ENCODE measurements around the gene SNAPC2.

SNAPC2 gene

GRCh38 chr19:7962644-7963268 is 42.6 kb downstream of the SNAPC2 start:
- Histone ChIP-seq H3K14ac (ENCODE audit: low read length in 2 of 2) (no peak overlapping the region), H3K27me3 (ENCODE audit: control insufficient read depth in 1 of 2, insufficient read depth in 1 of 2, low read length in 2 of 2) (no peaks in the 10 kb centered on the region), H2BK12ac (ENCODE audit: low read length in 2 of 2) (no peak overlapping the region), H2BK120ac (ENCODE audit: low read depth, low read length) (no peak overlapping the region), H3K18ac (ENCODE audit: low read depth in 1 of 2, low read length in 2 of 2) (no peak overlapping the region), H3K9me3 (ENCODE audit: control insufficient read depth, low read length) (no peaks in the 10 kb centered on the region), H2BK15ac (ENCODE audit: low read depth, poor library complexity, severe bottlenecking) (no peak overlapping the region), H3K23ac (ENCODE audit: low read length in 2 of 2) (no peak overlapping the region), H4K8ac (ENCODE audit: low read length) (no peak overlapping the region), H2AFZ (ENCODE audit: low read depth, low read length) (no peak overlapping the region), H2AK5ac (ENCODE audit: low read length, severe bottlenecking) (no peak overlapping the region), H3K4me2 (ENCODE audit: low read length, poor library complexity, severe bottlenecking) (no peak overlapping the region), H3K4me1 (ENCODE audit: control insufficient read depth, insufficient read depth, low read depth, low read length) (peaks cover 11% of the 10 kb centered on the region), H3K9ac (ENCODE audit: low read length) (no peak overlapping the region), H3K4ac (ENCODE audit: low read depth in 1 of 2, low read length in 2 of 2) (no peak overlapping the region), H3K27ac (ENCODE audit: low read length, poor library complexity, severe bottlenecking) (peak overlapping the region; percentile 17), H3K36me3 (ENCODE audit: control insufficient read depth in 1 of 2, insufficient read depth in 2 of 2, low read depth in 1 of 2, low read length in 2 of 2) (peaks cover 62 to 87% of the 10 kb centered on the region in 2 experiments), H3K4me3 (ENCODE audit: insufficient read depth in 1 of 2, low read depth in 1 of 2, low read length in 2 of 2) (no peak overlapping the region), H4K91ac (ENCODE audit: low read length) (no peak overlapping the region), H2BK5ac (ENCODE audit: low read depth, low read length, poor library complexity, severe bottlenecking) (no peak overlapping the region), H3K79me1 (replicated peaks; ENCODE audit: low read length, poor library complexity, severe bottlenecking) (peaks cover 50% of the 10 kb centered on the region)
- no peak for DNase-seq
- 97% methylated on average over 19 of the region's 22 CpGs for WGBS

GRCh38 chr19:7963566-7963965 is 43.4 kb downstream of the SNAPC2 start:
- H3K9me3 ChIP-seq (ENCODE audit: control insufficient read depth, low read length), result no peaks in the 10 kb centered on the region
- H4K8ac ChIP-seq (ENCODE audit: low read length), result no peak overlapping the region
- H3K23ac ChIP-seq (ENCODE audit: low read length in 2 of 2), result no peak overlapping the region
- H4K91ac ChIP-seq (ENCODE audit: low read length), result no peak overlapping the region
- no peak overlapping the region for H3K9ac ChIP-seq (ENCODE audit: low read length)
- no peak overlapping the region for H2BK5ac ChIP-seq (ENCODE audit: low read depth, low read length, poor library complexity, severe bottlenecking)
- H2AFZ ChIP-seq (ENCODE audit: low read depth, low read length), result no peak overlapping the region
- H3K4me2 ChIP-seq (ENCODE audit: low read length, poor library complexity, severe bottlenecking), result no peak overlapping the region
- no peak overlapping the region for H3K14ac ChIP-seq (ENCODE audit: low read length in 2 of 2)
- no peak overlapping the region for H3K18ac ChIP-seq (ENCODE audit: low read depth in 1 of 2, low read length in 2 of 2)
- peaks cover 11% of the 10 kb centered on the region for H3K4me1 ChIP-seq (ENCODE audit: control insufficient read depth, insufficient read depth, low read depth, low read length)
- over 99% methylated on average over 25 of the region's 25 CpGs for WGBS
- no peak overlapping the region for H3K27ac ChIP-seq (ENCODE audit: low read length, poor library complexity, severe bottlenecking)
- H2AK5ac ChIP-seq (ENCODE audit: low read length, severe bottlenecking), result no peak overlapping the region
- H3K4me3 ChIP-seq (ENCODE audit: insufficient read depth in 1 of 2, low read depth in 1 of 2, low read length in 2 of 2), result no peak overlapping the region
- no peaks in the 10 kb centered on the region for H3K27me3 ChIP-seq (ENCODE audit: control insufficient read depth in 1 of 2, insufficient read depth in 1 of 2, low read length in 2 of 2)
- H3K4ac ChIP-seq (ENCODE audit: low read depth in 1 of 2, low read length in 2 of 2), result no peak overlapping the region
- H3K36me3 ChIP-seq (ENCODE audit: control insufficient read depth in 1 of 2, insufficient read depth in 2 of 2, low read depth in 1 of 2, low read length in 2 of 2), result peaks cover 63 to 91% of the 10 kb centered on the region in 2 experiments
- no peak overlapping the region for H2BK12ac ChIP-seq (ENCODE audit: low read length in 2 of 2)
- no peak for DNase-seq
- no peak overlapping the region for H2BK120ac ChIP-seq (ENCODE audit: low read depth, low read length)
- H2BK15ac ChIP-seq (ENCODE audit: low read depth, poor library complexity, severe bottlenecking), result no peak overlapping the region
- H3K79me1 ChIP-seq (replicated peaks; ENCODE audit: low read length, poor library complexity, severe bottlenecking), result peaks cover 53% of the 10 kb centered on the region

GRCh38 chr19:7965259-7965841 is 45.2 kb downstream of the SNAPC2 start:
- DNase-seq, result no peak
- no peak overlapping the region for H3K9ac ChIP-seq (ENCODE audit: low read length)
- no peak overlapping the region for H2BK120ac ChIP-seq (ENCODE audit: low read depth, low read length)
- WGBS, result 94% methylated on average over 12 of the region's 12 CpGs
- H2AFZ ChIP-seq (ENCODE audit: low read depth, low read length), result no peak overlapping the region
- no peak overlapping the region for H3K23ac ChIP-seq (ENCODE audit: low read length in 2 of 2)
- H3K79me1 ChIP-seq (replicated peaks; ENCODE audit: low read length, poor library complexity, severe bottlenecking), result peaks cover 54% of the 10 kb centered on the region
- peaks cover 11% of the 10 kb centered on the region for H3K4me1 ChIP-seq (ENCODE audit: control insufficient read depth, insufficient read depth, low read depth, low read length)
- H2BK12ac ChIP-seq (ENCODE audit: low read length in 2 of 2), result no peak overlapping the region
- H3K18ac ChIP-seq (ENCODE audit: low read depth in 1 of 2, low read length in 2 of 2), result no peak overlapping the region
- H3K14ac ChIP-seq (ENCODE audit: low read length in 2 of 2), result no peak overlapping the region
- H3K9me3 ChIP-seq (ENCODE audit: control insufficient read depth, low read length), result no peaks in the 10 kb centered on the region
- H3K27me3 ChIP-seq (ENCODE audit: control insufficient read depth in 1 of 2, insufficient read depth in 1 of 2, low read length in 2 of 2), result no peaks in the 10 kb centered on the region
- H3K4me2 ChIP-seq (ENCODE audit: low read length, poor library complexity, severe bottlenecking), result no peak overlapping the region
- H2AK5ac ChIP-seq (ENCODE audit: low read length, severe bottlenecking), result no peak overlapping the region
- no peak overlapping the region for H2BK5ac ChIP-seq (ENCODE audit: low read depth, low read length, poor library complexity, severe bottlenecking)
- H2BK15ac ChIP-seq (ENCODE audit: low read depth, poor library complexity, severe bottlenecking), result no peak overlapping the region
- no peak overlapping the region for H3K4me3 ChIP-seq (ENCODE audit: insufficient read depth in 1 of 2, low read depth in 1 of 2, low read length in 2 of 2)
- no peak overlapping the region for H3K4ac ChIP-seq (ENCODE audit: low read depth in 1 of 2, low read length in 2 of 2)
- H3K27ac ChIP-seq (ENCODE audit: low read length, poor library complexity, severe bottlenecking), result no peak overlapping the region
- peaks cover 69 to 89% of the 10 kb centered on the region in 2 experiments for H3K36me3 ChIP-seq (ENCODE audit: control insufficient read depth in 1 of 2, insufficient read depth in 2 of 2, low read depth in 1 of 2, low read length in 2 of 2)
- no peak overlapping the region for H4K91ac ChIP-seq (ENCODE audit: low read length)
- no peak overlapping the region for H4K8ac ChIP-seq (ENCODE audit: low read length)

- Histone ChIP-seq H3K18ac (ENCODE audit: low read depth in 1 of 2, low read length in 2 of 2) (no peak overlapping the region), H3K4me3 (ENCODE audit: insufficient read depth in 1 of 2, low read depth in 1 of 2, low read length in 2 of 2) (no peak overlapping the region), H3K36me3 (ENCODE audit: control insufficient read depth in 1 of 2, insufficient read depth in 2 of 2, low read depth in 1 of 2, low read length in 2 of 2) (peaks cover 71 to 85% of the 10 kb centered on the region in 2 experiments), H4K91ac (ENCODE audit: low read length) (no peak overlapping the region), H3K9ac (ENCODE audit: low read length) (no peak overlapping the region), H3K27me3 (ENCODE audit: control insufficient read depth in 1 of 2, insufficient read depth in 1 of 2, low read length in 2 of 2) (no peaks in the 10 kb centered on the region), H3K27ac (ENCODE audit: low read length, poor library complexity, severe bottlenecking) (no peak overlapping the region), H2AK5ac (ENCODE audit: low read length, severe bottlenecking) (no peak overlapping the region), H3K14ac (ENCODE audit: low read length in 2 of 2) (no peak overlapping the region), H3K9me3 (ENCODE audit: control insufficient read depth, low read length) (no peaks in the 10 kb centered on the region), H3K79me1 (replicated peaks; ENCODE audit: low read length, poor library complexity, severe bottlenecking) (peaks cover 57% of the 10 kb centered on the region), H2BK5ac (ENCODE audit: low read depth, low read length, poor library complexity, severe bottlenecking) (no peak overlapping the region), H3K23ac (ENCODE audit: low read length in 2 of 2) (no peak overlapping the region), H2BK12ac (ENCODE audit: low read length in 2 of 2) (no peak overlapping the region), H3K4ac (ENCODE audit: low read depth in 1 of 2, low read length in 2 of 2) (no peak overlapping the region), H2AFZ (ENCODE audit: low read depth, low read length) (no peak overlapping the region), H4K8ac (ENCODE audit: low read length) (no peak overlapping the region), H2BK120ac (ENCODE audit: low read depth, low read length) (no peak overlapping the region), H2BK15ac (ENCODE audit: low read depth, poor library complexity, severe bottlenecking) (no peak overlapping the region), H3K4me1 (ENCODE audit: control insufficient read depth, insufficient read depth, low read depth, low read length) (peaks cover 11% of the 10 kb centered on the region), H3K4me2 (ENCODE audit: low read length, poor library complexity, severe bottlenecking) (no peak overlapping the region)
- DNase-seq, result no peak
- WGBS, result 97% methylated on average over 11 of the region's 12 CpGs
These were observed 46.0 kb downstream of the SNAPC2 start for GRCh38 chr19:7965921-7966665.
